Right ventricle myocardium inferior (tissue), 1 donor: ENCODE results near the gene PRKAA2. TPM values are rescaled to one million over a fixed set of nuclear protein-coding genes. Genes with fewer than 3 reads are reported as not detected.
"Not testable (repeated sequence)": the region's sequence is repeated elsewhere in the genome, so short reads cannot be mapped to it uniquely, and the experiment has no call there.

Experiments used
- ATAC-seq: fragments of 200-7000 bp; cut with Tn5 transposase; one replicate; pipeline ENCODE4 v1.9.1; 2020; ENCODE audit warnings: mild to moderate bottlenecking, moderate library complexity
- DNase-seq: peaks from one replicate; pipeline ENCODE4 v3.0.0; 2021; ENCODE audit errors: missing footprints
- intact Hi-C: fragments of 100-400 bp; cut with DNase I; formaldehyde crosslinking; loops from one replicate; pipeline ENCODE4 v1.11.0; 2022
- long read RNA-seq: library from polyadenylated mRNA; unstranded; transcript quantifications from one replicate; pipeline ENCODE4 v2.0.0, GENCODE V29; 2021
- total RNA-seq: library from RNA; stranded (reverse); fragmentation: NEBNext Ultra II Directional; extraction: Animal tissue kit (Norgen Biotek cat#: 25700); gene quantifications from one replicate; pipeline ENCODE4 v1.2.1, GENCODE V29; 2021
- donor health status: DM: no; HTN: yes; CAD: no; lungs with severe emphysema.

PRKAA2 gene
- 77.9 TPM for total RNA-seq
- long read RNA-seq, full-length matches to known transcripts: 4 of 12 reads
- long read RNA-seq, partial matches to known transcripts: 0 of 12 reads
- long read RNA-seq, other reads (novel, unspliced or antisense): 8 of 12 reads

- intact Hi-C loops: loop anchor here (5.0 to 10.0 kb wide), 3 partner anchors 42 to 170 kb away; partner anchors contain the start of gene FYB2
- ATAC-seq (peak; percentile 89), DNase-seq (peak; percentile 73)
Observed at GRCh38 chr1:56644919-56645676, at the start of gene PRKAA2. Gene PRKAA2 (plus strand): TSS chr1:56645314. CDS start chr1:56645388, 74 bp downstream.

GRCh38 chr1:56595397-56596191 is 49.5 kb upstream of the PRKAA2 start:
- ATAC-seq, DNase-seq, intact Hi-C loops: not testable (repeated sequence)

- ATAC-seq, intact Hi-C loops, DNase-seq: not testable (repeated sequence)
Observed at GRCh38 chr1:56610097-56610496, 35.0 kb upstream of the PRKAA2 start.

- intact Hi-C loops, DNase-seq, ATAC-seq: not testable (repeated sequence)
Observed at GRCh38 chr1:56610770-56611169, 34.3 kb upstream of the PRKAA2 start.

- ATAC-seq: no peak
Observed at GRCh38 chr1:56617141-56617540, 28.0 kb upstream of the PRKAA2 start.

GRCh38 chr1:56625819-56626440 is 19.2 kb upstream of the PRKAA2 start:
- DNase-seq (no peak), ATAC-seq (no peak)
- intact Hi-C loops: no loop called here

More at GRCh38 chr1:56617141-56617540, 28.0 kb upstream of the PRKAA2 start:
- intact Hi-C loops: no loop called here
- DNase-seq: no peak

GRCh38 chr1:56626546-56626945 is 18.6 kb upstream of the PRKAA2 start:
- intact Hi-C loops: no loop called here
- ATAC-seq (no peak), DNase-seq (no peak)

GRCh38 chr1:56627019-56627635 is 18.0 kb upstream of the PRKAA2 start:
- intact Hi-C loops: no loop called here
- no peak for ATAC-seq

GRCh38 chr1:56627636-56628039 is 17.5 kb upstream of the PRKAA2 start:
- no peak for ATAC-seq
- no peak for DNase-seq
- intact Hi-C loops: no loop called here

More at GRCh38 chr1:56627019-56627635, 18.0 kb upstream of the PRKAA2 start:
- DNase-seq: no peak

- ATAC-seq (no peak), DNase-seq (no peak)
- intact Hi-C loops: no loop called here
Observed at GRCh38 chr1:56630786-56631185, 14.3 kb upstream of the PRKAA2 start.

GRCh38 chr1:56631901-56632300 is 13.2 kb upstream of the PRKAA2 start:
- DNase-seq (no peak), ATAC-seq (no peak)
- intact Hi-C loops: no loop called here

- ATAC-seq: no peak
- intact Hi-C loops: no loop called here
Observed at GRCh38 chr1:56634981-56635380, 10.1 kb upstream of the PRKAA2 start.

GRCh38 chr1:56638248-56638647 is 6.9 kb upstream of the PRKAA2 start:
- no peak for ATAC-seq
- intact Hi-C loops: no loop called here
- DNase-seq: no peak

More at GRCh38 chr1:56634981-56635380, 10.1 kb upstream of the PRKAA2 start:
- no peak for DNase-seq

- no peak for DNase-seq
- intact Hi-C loops: no loop called here
- ATAC-seq: no peak
Observed at GRCh38 chr1:56639211-56639610, 5.9 kb upstream of the PRKAA2 start.

- DNase-seq (no peak), ATAC-seq (no peak)
- intact Hi-C loops: loop anchor here (10.0 kb wide), 1 partner anchor 171 kb away; the partner anchor contains the start of gene FYB2
Observed at GRCh38 chr1:56643661-56644060, 1.5 kb upstream of the PRKAA2 start.

GRCh38 chr1:56644064-56644918 is 823 bp upstream of the PRKAA2 start:
- intact Hi-C loops: loop anchor here (10.0 kb wide), 1 partner anchor 171 kb away; the partner anchor contains the start of gene FYB2
- DNase-seq (no peak), ATAC-seq (peak; percentile 41)

GRCh38 chr1:56645677-56646305 is 677 bp downstream of the PRKAA2 start:
- ATAC-seq: peak; percentile 57
- intact Hi-C loops: loop anchor here (5.0 to 10.0 kb wide), 3 partner anchors 42 to 169 kb away; partner anchors contain the start of gene FYB2

More at GRCh38 chr1:56645677-56646305, 677 bp downstream of the PRKAA2 start:
- no peak for DNase-seq
